Upper lobe of left lung (tissue), 6 donors: Measurements from ENCODE around the gene CASP3. TPM values are rescaled to one million over a fixed set of nuclear protein-coding genes. Genes with fewer than 3 reads are reported as not detected.
A peak's percentile ranks its signal among the peaks of the same experiment; 100 is the strongest.
"Not testable (repeated sequence)": the region's sequence is repeated elsewhere in the genome, so short reads cannot be mapped to it uniquely, and the experiment has no call there.

Source experiments
- ATAC-seq, 2 donors: fragments of 200-7000 bp; cut with Tn5 transposase; one replicate each; pipeline ENCODE4 v1.9.1; 2022; ENCODE audit warnings: mild to moderate bottlenecking in 2 of 2, moderate library complexity in 2 of 2; ENCODE audit not compliant: low FRiP score in 2 of 2
- DNase-seq, 2 donors: peaks; one replicate each; pipeline ENCODE4 v3.0.0-alpha.2; 2019 to 2020
- H3K27ac ChIP-seq, 4 donors: fragments of 200-600 bp; sonication (generic); one replicate each; pipeline ENCODE4 v1.5.1; 2016 to 2019
- H3K27me3 ChIP-seq, 4 donors: fragments of 200-600 bp; sonication (generic); one replicate each; pipeline ENCODE4 v1.5.1; 2017 to 2019
- H3K36me3 ChIP-seq, 4 donors: fragments of 200-600 bp; sonication (generic); one replicate each; pipeline ENCODE4 v1.5.1; 2016 to 2019
- H3K4me1 ChIP-seq, 4 donors: fragments of 200-600 bp; sonication (generic); one replicate each; pipeline ENCODE4 v1.5.1; 2018 to 2019
- H3K4me3 ChIP-seq, 4 donors: fragments of 200-600 bp; sonication (generic); one replicate each; pipeline ENCODE4 v1.5.1; 2017 to 2019; ENCODE audit warnings: mild to moderate bottlenecking in 2 of 4, moderate library complexity in 1 of 4
- H3K9me3 ChIP-seq, 4 donors: fragments of 200-600 bp; sonication (generic); one replicate each; pipeline ENCODE4 v1.5.1; 2018 to 2019
- CTCF ChIP-seq, 6 experiments: fragments of 450-650 bp in 4 of 6; fragments of 200-600 bp in 2 of 6; sonication (generic) in 2 of 6; IDR thresholded peaks; one replicate each; pipeline ENCODE4 v1.5.1; 2016 to 2019; ENCODE audit warnings: antibody characterized with exemption in 6 of 6
- EP300 ChIP-seq, 4 donors: sonication (generic); formaldehyde crosslinking; IDR thresholded peaks; one replicate each; pipeline ENCODE4 v1.5.1; 2017; ENCODE audit warnings: antibody characterized with exemption in 4 of 4, control low read depth in 2 of 4
- POLR2A ChIP-seq, 4 donors: fragments of 450-650 bp; IDR thresholded peaks; one replicate each; pipeline ENCODE4 v1.5.1; 2016 to 2017; ENCODE audit warnings: antibody characterized with exemption in 4 of 4, mild to moderate bottlenecking in 2 of 4
- POLR2AphosphoS5 ChIP-seq, 2 donors: sonication (generic); formaldehyde crosslinking; IDR thresholded peaks; one replicate each; pipeline ENCODE4 v1.5.1; 2017; ENCODE audit warnings: antibody characterized with exemption in 2 of 2
- WGBS, 2 donors: methylation state at CpG; one replicate each; pipeline ENCODE4 v1.1.5; 2017 to 2018; 5-methylcytosine and 5-hydroxymethylcytosine counted together
- total RNA-seq, 6 donors: library from RNA; depleted of rRNA in 4 of 6; stranded (reverse); fragments of >200 nt in 4 of 6; gene quantifications; one replicate each; pipeline versions ENCODE4 v1.1.0 to v1.2.1, GENCODE V29; 2016 to 2021
- donor health status: DM: no; HTN: no; CAD: no; lungs with moderate emphysema.
- donor health status: DM: no; HTN: yes; CAD: no; lungs with severe emphysema.

The CASP3 gene
- total RNA-seq, 6 donors from 2014 or later, result 7.0 to 25.5 (median 15.0) TPM

DNA sequence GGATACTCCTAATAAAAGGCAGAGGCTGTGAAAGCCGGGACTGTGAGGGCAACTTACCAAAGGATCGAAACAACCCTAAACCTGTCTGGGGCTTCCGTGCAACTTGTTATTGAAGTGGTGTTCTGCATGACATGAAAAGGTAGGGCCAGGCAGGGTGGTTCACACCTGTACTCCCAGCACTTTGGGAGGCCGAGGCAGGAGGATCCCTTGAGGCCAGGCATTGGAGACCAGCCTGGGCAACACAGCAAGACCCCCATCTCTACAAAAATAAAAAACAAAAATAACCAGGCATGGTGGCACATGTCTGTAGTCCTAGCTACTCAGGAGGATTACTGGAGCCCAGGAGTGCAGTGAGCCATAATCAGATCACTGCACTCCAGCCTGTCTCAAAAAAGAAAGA lies 12.3 kb downstream of the CASP3 start:
- peaks cover 0 to 8% (median 3%) of the 10 kb centered on the region in 4 donors for H3K4me1 ChIP-seq
- ATAC-seq, result no peak
- H3K4me3 ChIP-seq, result no peak overlapping the region
- DNase-seq, result no peak
- H3K27me3 ChIP-seq, result no peaks in the 10 kb centered on the region
- peaks cover 9 to 57% (median 32%) of the 10 kb centered on the region in 4 donors for H3K36me3 ChIP-seq
- no peak overlapping the region for H3K27ac ChIP-seq
- 91 to 93% methylated on average over 4 of the region's 4 CpGs for WGBS, 2 donors
- no peaks in the 10 kb centered on the region for H3K9me3 ChIP-seq
- TF ChIP-seq EP300 (IDR thresholded peaks at IDR 0.05) (no peak), POLR2A (IDR thresholded peaks at IDR 0.05) (no peak), POLR2AphosphoS5 (IDR thresholded peaks at IDR 0.05) (no peak), CTCF (IDR thresholded peaks at IDR 0.05) (no peak)

- peaks cover 9 to 65% (median 33%) of the 10 kb centered on the region in 4 donors for H3K36me3 ChIP-seq
- 94 to 97% methylated on average over 4 of the region's 4 CpGs for WGBS, 2 donors
- H3K27me3 ChIP-seq, result no peaks in the 10 kb centered on the region
- H3K27ac ChIP-seq, result no peak overlapping the region
- peaks cover 0 to 4% (median 2%) of the 10 kb centered on the region in 4 donors for H3K4me1 ChIP-seq
- ATAC-seq (no peak), DNase-seq (no peak)
- TF ChIP-seq POLR2A (IDR thresholded peaks at IDR 0.05), result no peak
- TF ChIP-seq CTCF (IDR thresholded peaks at IDR 0.05), result no peak
- TF ChIP-seq EP300 (IDR thresholded peaks at IDR 0.05), result no peak
- no peak for TF ChIP-seq POLR2AphosphoS5 (IDR thresholded peaks at IDR 0.05)
- no peak overlapping the region for H3K4me3 ChIP-seq
- no peaks in the 10 kb centered on the region for H3K9me3 ChIP-seq
Observed at GRCh38 chr4:184636144-184636543, 13.1 kb downstream of the CASP3 start.

- H3K9me3 ChIP-seq, result no peaks in the 10 kb centered on the region
- ATAC-seq, result no peak
- no peak for TF ChIP-seq POLR2A (IDR thresholded peaks at IDR 0.05)
- TF ChIP-seq CTCF (IDR thresholded peaks at IDR 0.05), result no peak
- no peak for TF ChIP-seq EP300 (IDR thresholded peaks at IDR 0.05)
- no peak for TF ChIP-seq POLR2AphosphoS5 (IDR thresholded peaks at IDR 0.05)
- H3K4me1 ChIP-seq, result no peaks in the 10 kb centered on the region
- no peak overlapping the region for H3K27ac ChIP-seq
- no peaks in the 10 kb centered on the region for H3K27me3 ChIP-seq
- no peak for DNase-seq
- H3K4me3 ChIP-seq, result no peak overlapping the region
- 78 to 83% methylated on average over 3 of the region's 3 CpGs for WGBS, 2 donors
- H3K36me3 ChIP-seq, result peaks cover 15 to 72% (median 41%) of the 10 kb centered on the region in 4 donors
Observed at GRCh38 chr4:184635381-184635780, 13.9 kb downstream of the CASP3 start.

DNA sequence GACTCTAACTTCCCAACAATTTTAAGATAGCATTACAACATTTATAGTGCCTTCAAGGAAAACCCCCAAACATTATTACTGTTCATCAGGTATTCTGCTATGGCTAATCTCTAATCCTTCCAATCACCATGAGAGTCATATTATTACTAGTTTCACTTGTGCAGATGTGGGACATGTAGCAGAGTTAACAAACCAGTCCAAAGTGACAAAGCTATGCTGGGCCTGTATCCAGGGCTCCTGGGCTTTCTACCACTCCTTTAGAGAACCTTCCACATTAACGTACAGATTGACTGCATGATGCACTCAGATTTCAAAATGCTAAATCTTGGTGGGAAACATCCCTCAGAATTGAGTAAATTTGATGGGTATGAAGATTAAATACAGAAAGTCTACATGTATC lies 16.4 kb downstream of the CASP3 start:
- Histone ChIP-seq H3K36me3 (peaks cover 25 to 94% (median 53%) of the 10 kb centered on the region in 4 donors), H3K4me3 (no peak overlapping the region), H3K9me3 (no peaks in the 10 kb centered on the region), H3K27me3 (no peaks in the 10 kb centered on the region), H3K4me1 (no peaks in the 10 kb centered on the region), H3K27ac (no peak overlapping the region)
- no peak for ATAC-seq
- TF ChIP-seq POLR2A (IDR thresholded peaks at IDR 0.05) (no peak), EP300 (IDR thresholded peaks at IDR 0.05) (no peak), CTCF (IDR thresholded peaks at IDR 0.05) (no peak), POLR2AphosphoS5 (IDR thresholded peaks at IDR 0.05) (no peak)
- WGBS, 2 donors, result 93 to 95% methylated on average over 1 of the region's 1 CpG
- no peak for DNase-seq

DNA sequence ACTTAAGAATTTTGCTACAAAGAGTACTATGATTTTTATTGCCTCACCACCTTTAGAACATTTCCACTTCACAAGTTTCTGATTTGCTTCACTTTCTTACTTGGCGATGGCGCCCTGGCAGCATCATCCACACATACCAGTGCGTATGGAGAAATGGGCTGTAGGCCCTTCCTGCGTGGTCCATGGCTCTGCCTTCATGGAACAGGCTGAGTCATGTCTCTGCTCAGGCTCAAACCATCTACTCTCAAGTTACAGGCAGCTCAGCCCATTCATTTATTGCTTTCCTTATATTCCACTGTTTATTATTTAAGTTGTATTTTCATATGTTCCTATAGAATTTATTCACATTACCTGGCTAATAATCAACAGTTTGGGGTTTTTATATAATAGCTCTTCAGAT lies 21.1 kb downstream of the CASP3 start:
- no peaks in the 10 kb centered on the region for H3K4me1 ChIP-seq
- 94 to 98% methylated on average over 4 of the region's 4 CpGs for WGBS, 2 donors
- ATAC-seq (no peak), DNase-seq (no peak)
- H3K9me3 ChIP-seq, result no peaks in the 10 kb centered on the region
- H3K27ac ChIP-seq, result no peak overlapping the region
- H3K4me3 ChIP-seq, result no peak overlapping the region
- no peaks in the 10 kb centered on the region for H3K27me3 ChIP-seq
- no peak for TF ChIP-seq POLR2A (IDR thresholded peaks at IDR 0.05)
- TF ChIP-seq CTCF (IDR thresholded peaks at IDR 0.05), result no peak
- no peak for TF ChIP-seq POLR2AphosphoS5 (IDR thresholded peaks at IDR 0.05)
- no peak for TF ChIP-seq EP300 (IDR thresholded peaks at IDR 0.05)
- H3K36me3 ChIP-seq, result peaks cover 16 to 67% (median 27%) of the 10 kb centered on the region in 4 donors

- H3K4me3 ChIP-seq, H3K27ac ChIP-seq, H3K4me1 ChIP-seq, H3K9me3 ChIP-seq, ATAC-seq, H3K27me3 ChIP-seq: not testable (repeated sequence)
- DNase-seq, result peak in 1 of 2 donors; percentile 36
- peaks cover 15 to 45% (median 22%) of the 10 kb centered on the region in 4 donors for H3K36me3 ChIP-seq
- WGBS, 2 donors, result 85% methylated on average over 11 of the region's 11 CpGs
Observed at GRCh38 chr4:184625783-184626596, 23.3 kb downstream of the CASP3 start.
